Fibroblast of the aortic adventitia (primary cell): ENCODE measurements around the gene GIMAP8. TPM values are rescaled to one million over a fixed set of nuclear protein-coding genes. Genes with fewer than 3 reads are reported as not detected.

Experiments
- DNase-seq: peaks from one replicate; pipeline ENCODE4 v3.0.0-alpha.2; 2010; ENCODE audit warnings: low read depth
- H3K4me3 ChIP-seq: 2 replicates; pipeline ENCODE4 v1.5.1; 2011; ENCODE audit warnings: low read depth, mild to moderate bottlenecking, control low read depth, low read length, moderate library complexity
- CTCF ChIP-seq: IDR thresholded peaks from 2 replicates; pipeline ENCODE4 v1.5.1; 2011; ENCODE audit warnings: mild to moderate bottlenecking, low read length, control low read depth, inconsistent platforms; ENCODE audit not compliant: insufficient read depth
- total RNA-seq: library from RNA; depleted of rRNA; stranded (reverse); fragments of >200 nt; gene quantifications from 2 replicates; pipeline ENCODE4 v1.2.3, GENCODE V29; 2012; ENCODE audit warnings: low replicate concordance

Gene GIMAP8
- total RNA-seq, 1 donor, result 0.09 TPM

GRCh38 chr7:150458235-150458634 lies 7.8 kb downstream of the GIMAP8 start:
- no peak for DNase-seq
- no peak overlapping the region for H3K4me3 ChIP-seq
- no peak for TF ChIP-seq CTCF

- no peak for TF ChIP-seq CTCF
- no peak overlapping the region for H3K4me3 ChIP-seq
- DNase-seq, result no peak
Observed at GRCh38 chr7:150458756-150459155, 8.3 kb downstream of the GIMAP8 start.

GRCh38 chr7:150461520-150461919 lies 11.1 kb downstream of the GIMAP8 start:
- TF ChIP-seq CTCF, result no peak
- H3K4me3 ChIP-seq, result no peak overlapping the region
- DNase-seq, result no peak

- no peak for TF ChIP-seq CTCF
- H3K4me3 ChIP-seq, result no peak overlapping the region
- no peak for DNase-seq
Observed at GRCh38 chr7:150462413-150462812, 12.0 kb downstream of the GIMAP8 start.

- no peak for TF ChIP-seq CTCF
- no peak overlapping the region for H3K4me3 ChIP-seq
- DNase-seq, result no peak
Observed at GRCh38 chr7:150463461-150463860, 13.0 kb downstream of the GIMAP8 start.

GRCh38 chr7:150464962-150465361 lies 14.5 kb downstream of the GIMAP8 start:
- no peak for TF ChIP-seq CTCF

GRCh38 chr7:150465414-150465813 lies 15.0 kb downstream of the GIMAP8 start:
- DNase-seq, result no peak
- no peak overlapping the region for H3K4me3 ChIP-seq
- no peak for TF ChIP-seq CTCF

More at GRCh38 chr7:150464962-150465361, 14.5 kb downstream of the GIMAP8 start:
- H3K4me3 ChIP-seq, result no peak overlapping the region
- DNase-seq, result no peak
